BJ (cell line): ENCODE measurements around the gene UMAD1. TPM values are rescaled to one million over a fixed set of nuclear protein-coding genes. Genes with fewer than 3 reads are reported as not detected.

Experiments used
- CTCF ChIA-PET: fragments of 350-600 bp; formaldehyde crosslinking; extraction: SDS; loops from one replicate; lab custom pipeline; 2021; ENCODE audit warnings: antibody characterized with exemption, inconsistent platforms; lab: Yijun Ruan, JAX
- POLR2A ChIA-PET: fragments of 300-600 bp; sonication (Branson Sonifier 250); formaldehyde crosslinking; extraction: SDS; loops from one replicate; lab custom pipeline; 2021; ENCODE audit warnings: antibody characterized with exemption; lab: Charles Lee
- DNase-seq: peaks from one replicate; pipeline ENCODE4 v3.0.0-alpha.2; 2011; ENCODE audit warnings: low read depth
- H3K27me3 ChIP-seq: 2 replicates; pipeline ENCODE4 v1.6.0; 2011; ENCODE audit warnings: low read length; ENCODE audit not compliant: control insufficient read depth, insufficient read depth
- H3K36me3 ChIP-seq: 2 replicates; pipeline ENCODE4 v1.5.1; 2011; ENCODE audit warnings: low read length; ENCODE audit not compliant: control insufficient read depth, insufficient read depth
- H3K4me3 ChIP-seq: 2 replicates; pipeline ENCODE4 v1.5.1; 2011; ENCODE audit warnings: low read depth, mild to moderate bottlenecking, control low read depth, low read length
- CTCF ChIP-seq: IDR thresholded peaks from 2 replicates; pipeline ENCODE4 v1.5.1; 2011; ENCODE audit warnings: low read depth, mild to moderate bottlenecking, control low read depth, inconsistent platforms, low read length, moderate library complexity; ENCODE audit not compliant: insufficient read depth
- polyA plus RNA-seq: library from polyadenylated mRNA; depleted of rRNA; stranded (reverse); fragments of >200 nt; gene quantifications from 2 replicates; pipeline ENCODE4 v1.2.3, GENCODE V29; 2011

Gene UMAD1
- polyA plus RNA-seq, 1 experiment, result 10.1 TPM

- H3K4me3 ChIP-seq, result no peak overlapping the region
- CTCF ChIA-PET, result interaction anchor here (1.4 to 2.1 kb wide), 2 partner anchors 9 to 15 kb away, joined by 4 to 5 read pairs; no protein-coding TSS in a partner anchor
- no peak for TF ChIP-seq CTCF
These were observed 105.4 kb downstream of the UMAD1 start for GRCh38 chr7:7745966-7746365.

GRCh38 chr7:7746458-7746857 lies 105.9 kb downstream of the UMAD1 start:
- H3K27me3 ChIP-seq, result no peaks in the 10 kb centered on the region
- no peaks in the 10 kb centered on the region for H3K36me3 ChIP-seq
- no peak overlapping the region for H3K4me3 ChIP-seq
- CTCF ChIA-PET, result interaction anchor here (2.1 kb wide), 1 partner anchor 15 kb away, joined by 5 read pairs; no protein-coding TSS in a partner anchor
- no peak for DNase-seq
- no peak for TF ChIP-seq CTCF
- POLR2A ChIA-PET, result no interaction called here

More at GRCh38 chr7:7745966-7746365, 105.4 kb downstream of the UMAD1 start:
- Histone ChIP-seq H3K36me3 (no peaks in the 10 kb centered on the region), H3K27me3 (no peaks in the 10 kb centered on the region)
- DNase-seq, result no peak
- POLR2A ChIA-PET, result no interaction called here

GRCh38 chr7:7750571-7751242 lies 110.2 kb downstream of the UMAD1 start:
- Histone ChIP-seq H3K27me3 (no peaks in the 10 kb centered on the region), H3K4me3 (no peak overlapping the region), H3K36me3 (no peaks in the 10 kb centered on the region)
- no peak for DNase-seq
- POLR2A ChIA-PET, result no interaction called here
- TF ChIP-seq CTCF, result no peak
- CTCF ChIA-PET, result interaction anchor here (0.9 kb wide), 1 partner anchor 15 kb away, joined by 3 read pairs; no protein-coding TSS in a partner anchor

GRCh38 chr7:7751243-7752092 lies 110.9 kb downstream of the UMAD1 start:
- no peak overlapping the region for H3K4me3 ChIP-seq
- TF ChIP-seq CTCF, result no peak
- no peaks in the 10 kb centered on the region for H3K27me3 ChIP-seq
- CTCF ChIA-PET, result interaction anchor here (0.9 kb wide), 1 partner anchor 14 kb away, joined by 3 read pairs; no protein-coding TSS in a partner anchor
- no peak for DNase-seq
- POLR2A ChIA-PET, result no interaction called here
- no peaks in the 10 kb centered on the region for H3K36me3 ChIP-seq

GRCh38 chr7:7756577-7756976 lies 116.0 kb downstream of the UMAD1 start:
- no peak for DNase-seq
- POLR2A ChIA-PET, result no interaction called here

More at GRCh38 chr7:7756577-7756976, 116.0 kb downstream of the UMAD1 start:
- H3K36me3 ChIP-seq, result no peaks in the 10 kb centered on the region
- no peak for TF ChIP-seq CTCF
- no peaks in the 10 kb centered on the region for H3K27me3 ChIP-seq
- CTCF ChIA-PET, result interaction anchor here (5.9 kb wide), 1 partner anchor 76 kb away, joined by 45 read pairs; no protein-coding TSS in a partner anchor
- H3K4me3 ChIP-seq, result no peak overlapping the region
